ENCODE results near the gene GTPBP8.

DNA sequence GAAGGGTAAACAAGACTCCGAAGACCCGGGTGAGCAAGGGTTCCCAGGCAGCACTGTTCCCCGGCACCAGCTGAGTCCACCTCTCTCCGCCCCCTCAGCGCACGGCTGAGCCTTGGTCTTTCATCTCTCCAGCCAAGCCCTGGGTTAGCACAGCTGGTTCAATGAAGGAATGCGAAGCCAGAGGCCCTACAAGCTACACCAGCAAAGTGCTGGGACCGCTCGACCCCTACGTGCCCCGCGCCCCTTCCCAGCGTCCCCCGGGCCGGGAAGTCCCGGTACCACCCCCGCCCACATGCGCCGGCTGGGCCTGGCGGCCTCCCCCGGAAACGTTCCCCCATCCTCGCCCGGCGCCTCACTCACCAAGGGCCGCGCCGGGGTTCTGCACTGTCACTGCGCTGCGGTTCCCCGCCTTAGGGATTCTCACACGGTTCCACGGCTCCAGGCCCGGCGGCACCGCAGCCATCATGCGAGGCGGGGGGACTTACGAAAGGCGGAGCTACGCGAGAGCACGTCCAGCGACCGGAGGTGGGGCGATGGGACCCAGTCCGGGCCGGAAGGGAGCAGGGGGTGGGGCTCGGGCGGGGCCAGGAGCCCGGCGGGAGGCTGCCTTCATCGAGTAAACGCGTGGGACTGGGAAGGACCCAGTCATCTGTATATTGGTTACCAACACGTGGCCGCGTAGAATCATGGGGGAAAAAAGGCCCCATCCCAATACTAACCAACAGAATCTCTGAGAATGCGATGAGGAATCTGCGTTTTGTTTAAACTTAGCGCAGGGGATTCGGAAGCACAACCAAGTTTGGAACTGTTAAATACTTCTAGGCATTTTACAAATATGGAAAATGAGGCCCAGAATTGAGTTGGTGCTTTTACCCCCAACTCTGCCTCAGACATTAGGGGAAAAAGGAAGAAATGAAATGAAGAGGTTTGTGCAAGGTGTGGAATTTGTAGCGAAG, 28.7 kb downstream of the GTPBP8 start:
- TF ChIP-seq, protein P1, sequence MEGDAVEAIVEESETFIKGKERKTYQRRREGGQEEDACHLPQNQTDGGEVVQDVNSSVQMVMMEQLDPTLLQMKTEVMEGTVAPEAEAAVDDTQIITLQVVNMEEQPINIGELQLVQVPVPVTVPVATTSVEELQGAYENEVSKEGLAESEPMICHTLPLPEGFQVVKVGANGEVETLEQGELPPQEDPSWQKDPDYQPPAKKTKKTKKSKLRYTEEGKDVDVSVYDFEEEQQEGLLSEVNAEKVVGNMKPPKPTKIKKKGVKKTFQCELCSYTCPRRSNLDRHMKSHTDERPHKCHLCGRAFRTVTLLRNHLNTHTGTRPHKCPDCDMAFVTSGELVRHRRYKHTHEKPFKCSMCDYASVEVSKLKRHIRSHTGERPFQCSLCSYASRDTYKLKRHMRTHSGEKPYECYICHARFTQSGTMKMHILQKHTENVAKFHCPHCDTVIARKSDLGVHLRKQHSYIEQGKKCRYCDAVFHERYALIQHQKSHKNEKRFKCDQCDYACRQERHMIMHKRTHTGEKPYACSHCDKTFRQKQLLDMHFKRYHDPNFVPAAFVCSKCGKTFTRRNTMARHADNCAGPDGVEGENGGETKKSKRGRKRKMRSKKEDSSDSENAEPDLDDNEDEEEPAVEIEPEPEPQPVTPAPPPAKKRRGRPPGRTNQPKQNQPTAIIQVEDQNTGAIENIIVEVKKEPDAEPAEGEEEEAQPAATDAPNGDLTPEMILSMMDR (IDR thresholded peaks at IDR 0.05; ENCODE audit: insufficient read depth, low read length, poor library complexity, severe bottlenecking): no peak
- no peak for TF ChIP-seq EZH2phosphoT487 (conservative IDR thresholded peaks at IDR 0.05; ENCODE audit: low read length)

Data from SU-DHL-6 (cell line).